ENCODE results near the gene PCDHA2.
"Not testable (repeated sequence)": the region's sequence is repeated elsewhere in the genome, so short reads cannot be mapped to it uniquely, and the experiment has no call there.

DNA sequence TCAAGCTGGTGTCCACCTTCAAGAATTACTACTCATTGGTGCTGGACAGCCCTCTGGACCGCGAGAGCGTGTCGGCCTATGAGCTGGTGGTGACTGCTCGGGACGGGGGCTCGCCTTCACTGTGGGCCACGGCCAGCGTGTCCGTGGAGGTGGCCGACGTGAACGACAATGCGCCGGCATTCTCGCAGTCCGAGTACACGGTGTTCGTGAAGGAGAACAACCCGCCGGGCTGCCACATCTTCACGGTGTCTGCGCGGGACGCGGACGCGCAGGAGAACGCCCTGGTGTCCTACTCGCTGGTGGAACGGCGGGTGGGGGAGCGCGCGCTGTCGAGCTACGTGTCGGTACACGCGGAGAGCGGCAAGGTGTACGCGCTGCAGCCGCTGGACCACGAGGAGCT lies 7.7 kb downstream of the PCDHA2 start:
- TF ChIP-seq, protein P1, sequence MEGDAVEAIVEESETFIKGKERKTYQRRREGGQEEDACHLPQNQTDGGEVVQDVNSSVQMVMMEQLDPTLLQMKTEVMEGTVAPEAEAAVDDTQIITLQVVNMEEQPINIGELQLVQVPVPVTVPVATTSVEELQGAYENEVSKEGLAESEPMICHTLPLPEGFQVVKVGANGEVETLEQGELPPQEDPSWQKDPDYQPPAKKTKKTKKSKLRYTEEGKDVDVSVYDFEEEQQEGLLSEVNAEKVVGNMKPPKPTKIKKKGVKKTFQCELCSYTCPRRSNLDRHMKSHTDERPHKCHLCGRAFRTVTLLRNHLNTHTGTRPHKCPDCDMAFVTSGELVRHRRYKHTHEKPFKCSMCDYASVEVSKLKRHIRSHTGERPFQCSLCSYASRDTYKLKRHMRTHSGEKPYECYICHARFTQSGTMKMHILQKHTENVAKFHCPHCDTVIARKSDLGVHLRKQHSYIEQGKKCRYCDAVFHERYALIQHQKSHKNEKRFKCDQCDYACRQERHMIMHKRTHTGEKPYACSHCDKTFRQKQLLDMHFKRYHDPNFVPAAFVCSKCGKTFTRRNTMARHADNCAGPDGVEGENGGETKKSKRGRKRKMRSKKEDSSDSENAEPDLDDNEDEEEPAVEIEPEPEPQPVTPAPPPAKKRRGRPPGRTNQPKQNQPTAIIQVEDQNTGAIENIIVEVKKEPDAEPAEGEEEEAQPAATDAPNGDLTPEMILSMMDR (IDR thresholded peaks at IDR 0.05; ENCODE audit: extremely low read depth in 1 of 2, insufficient read depth in 1 of 2, low read depth in 1 of 2, low read length in 2 of 2) = not testable (repeated sequence)
- TF ChIP-seq EZH2 (IDR thresholded peaks at IDR 0.05; ENCODE audit: borderline replicate concordance, low read depth, low read length, severe bottlenecking); MYC (IDR thresholded peaks at IDR 0.05; ENCODE audit: low read depth, low read length): not testable (repeated sequence)
- TF ChIP-seq, protein P2, sequence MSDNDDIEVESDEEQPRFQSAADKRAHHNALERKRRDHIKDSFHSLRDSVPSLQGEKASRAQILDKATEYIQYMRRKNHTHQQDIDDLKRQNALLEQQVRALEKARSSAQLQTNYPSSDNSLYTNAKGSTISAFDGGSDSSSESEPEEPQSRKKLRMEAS (IDR thresholded peaks at IDR 0.05; ENCODE audit: insufficient read depth, insufficient read length) = not testable (repeated sequence)

Data from endothelial cell of umbilical vein (primary cell).